PFSK-1 (cell line): Measurements from ENCODE around the gene SUSD4.

Experiments
- POLR2AphosphoS5 ChIP-seq: IDR thresholded peaks from 2 replicates; pipeline ENCODE4 v1.6.1; 2012; ENCODE audit warnings: low read depth, mild to moderate bottlenecking, control low read depth, low read length, moderate library complexity
- SIN3A ChIP-seq: IDR thresholded peaks from 2 replicates; pipeline ENCODE4 v1.6.1; 2012; ENCODE audit warnings: mild to moderate bottlenecking, low read length, moderate library complexity, borderline replicate concordance; ENCODE audit not compliant: insufficient read depth
- TAF1 ChIP-seq: IDR thresholded peaks from 2 replicates; pipeline ENCODE4 v1.6.1; 2012; ENCODE audit warnings: low read length, control low read depth, borderline replicate concordance; ENCODE audit not compliant: insufficient read depth

DNA sequence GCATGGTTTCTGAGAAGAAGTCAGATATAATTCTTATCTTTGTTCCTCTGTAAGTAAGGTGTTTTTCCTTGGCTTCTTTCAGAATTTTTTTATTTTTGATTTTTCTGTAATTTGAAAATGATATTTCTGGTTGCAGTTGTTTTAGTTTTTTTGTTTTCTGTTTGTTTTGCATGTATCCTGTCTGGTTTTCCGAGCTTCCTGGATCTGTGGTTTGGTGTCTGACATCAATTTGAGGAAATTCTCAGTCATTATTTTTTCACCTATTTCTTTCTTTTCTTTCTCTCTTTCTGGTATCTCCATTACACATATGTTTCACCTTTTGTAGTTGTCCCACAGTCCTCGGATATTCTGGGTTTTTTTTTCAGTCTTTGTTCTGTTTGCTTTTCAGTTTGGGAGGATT is 123.9 kb downstream of the SUSD4 start:
- TF ChIP-seq POLR2AphosphoS5 (no peak), TAF1 (no peak), SIN3A (no peak)
